Activated T-helper 17 cell treated with anti-CD3 and anti-CD28 coated beads, Interleukin-2, amount 50 U/mL, for 72 hours (primary cell): ENCODE data around the gene CDH20. TPM values are rescaled to one million over a fixed set of nuclear protein-coding genes. Genes with fewer than 3 reads are reported as not detected.

Experiments
- ATAC-seq: fragments of 150-1000 bp; cut with Tn5 transposase; replicated peaks from 2 replicates; pipeline ENCODE4 v1.10.0; 2021; ENCODE audit warnings: mild to moderate bottlenecking, moderate library complexity
- H3K27ac Mint-ChIP-seq: one replicate; pipeline ENCODE4 v1.8.0; 2022; ENCODE audit warnings: mixed read lengths
- H3K27me3 Mint-ChIP-seq: one replicate; pipeline ENCODE4 v1.8.0; 2022; ENCODE audit warnings: mixed read lengths
- H3K36me3 Mint-ChIP-seq: one replicate; pipeline ENCODE4 v1.8.0; 2022; ENCODE audit warnings: low read depth, mild to moderate bottlenecking, mixed read lengths
- H3K4me1 Mint-ChIP-seq: one replicate; pipeline ENCODE4 v1.8.0; 2022; ENCODE audit warnings: mixed read lengths
- H3K4me3 Mint-ChIP-seq: one replicate; pipeline ENCODE4 v1.8.0; 2022; ENCODE audit warnings: mild to moderate bottlenecking, mixed read lengths
- H3K9me3 Mint-ChIP-seq: one replicate; pipeline ENCODE4 v1.8.0; 2022; ENCODE audit warnings: mixed read lengths
- total RNA-seq, 2 donors: library from RNA; stranded (reverse); gene quantifications; one replicate each; pipeline ENCODE4 v1.2.3, GENCODE V29; 2022

The CDH20 gene
- total RNA-seq, 2 donors from 2014 or later, result 0.40 TPM; not detected in 1

DNA sequence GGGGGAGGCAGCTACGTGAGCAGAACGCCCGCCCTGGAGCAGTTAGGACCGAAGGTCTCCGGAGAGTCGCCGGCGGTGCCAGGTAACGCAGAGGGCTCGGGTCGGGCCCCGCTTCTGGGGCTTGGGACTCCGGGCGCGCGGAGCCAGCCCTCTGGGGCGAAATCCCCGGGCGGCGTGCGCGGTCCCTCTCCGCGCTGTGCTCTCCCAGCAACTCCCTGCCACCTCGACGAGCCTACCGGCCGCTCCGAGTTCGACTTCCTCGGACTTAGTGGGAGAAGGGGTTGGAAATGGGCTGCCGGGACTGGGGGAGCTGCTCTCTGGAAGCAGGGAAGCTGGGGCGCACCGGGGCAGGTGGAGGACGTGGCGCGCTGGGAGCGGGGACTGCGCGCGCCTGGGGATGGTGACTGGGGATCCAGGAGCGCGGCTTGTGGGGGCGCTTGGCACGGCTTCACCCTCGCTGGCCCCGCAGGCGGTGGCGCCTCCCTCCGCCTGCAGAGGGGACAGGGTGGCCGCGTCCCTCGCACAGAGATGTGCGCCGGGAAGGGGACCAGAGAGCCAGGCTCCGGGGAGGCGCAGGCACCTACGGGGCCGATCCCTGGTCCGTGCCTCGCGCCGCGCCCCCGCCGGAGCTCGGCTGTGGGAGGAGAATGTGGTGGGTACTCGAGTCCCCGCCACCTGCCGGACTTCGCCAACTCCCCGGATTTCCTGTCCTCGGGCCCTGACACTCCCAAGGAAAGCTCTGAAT is 688 bp downstream of the CDH20 start:
- H3K9me3 Mint-ChIP-seq, result no peaks in the 10 kb centered on the region

DNA sequence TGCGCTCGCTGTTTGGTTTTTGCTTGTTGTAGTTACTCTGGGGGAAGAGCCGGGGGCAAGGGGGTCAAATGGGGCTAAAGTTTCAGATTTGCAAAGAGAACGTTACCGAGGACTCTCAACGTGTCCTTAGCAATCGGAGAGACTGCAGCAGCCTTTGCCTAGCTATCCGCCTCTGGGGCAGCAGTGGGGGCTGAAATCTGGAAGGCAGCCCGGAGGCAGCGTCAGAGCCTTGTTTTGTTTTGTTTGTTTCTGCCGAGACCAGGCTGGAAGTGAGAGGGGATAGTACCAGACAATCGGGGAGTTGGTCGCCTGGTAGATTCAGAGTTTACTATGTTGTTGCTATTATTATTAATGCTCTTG is 1.2 kb downstream of the CDH20 start:
- Mint-ChIP-seq H3K27ac (no peak overlapping the region), H3K27me3 (peaks cover 23% of the 10 kb centered on the region), H3K4me3 (no peak overlapping the region), H3K36me3 (no peaks in the 10 kb centered on the region), H3K4me1 (no peaks in the 10 kb centered on the region), H3K9me3 (no peaks in the 10 kb centered on the region)
- ATAC-seq, result no peak

More for the DNA sequence above, 688 bp downstream of the CDH20 start:
- Mint-ChIP-seq H3K4me1 (no peaks in the 10 kb centered on the region), H3K36me3 (no peaks in the 10 kb centered on the region), H3K27ac (no peak overlapping the region), H3K27me3 (peaks cover 23% of the 10 kb centered on the region), H3K4me3 (no peak overlapping the region)
- ATAC-seq, result no peak

DNA sequence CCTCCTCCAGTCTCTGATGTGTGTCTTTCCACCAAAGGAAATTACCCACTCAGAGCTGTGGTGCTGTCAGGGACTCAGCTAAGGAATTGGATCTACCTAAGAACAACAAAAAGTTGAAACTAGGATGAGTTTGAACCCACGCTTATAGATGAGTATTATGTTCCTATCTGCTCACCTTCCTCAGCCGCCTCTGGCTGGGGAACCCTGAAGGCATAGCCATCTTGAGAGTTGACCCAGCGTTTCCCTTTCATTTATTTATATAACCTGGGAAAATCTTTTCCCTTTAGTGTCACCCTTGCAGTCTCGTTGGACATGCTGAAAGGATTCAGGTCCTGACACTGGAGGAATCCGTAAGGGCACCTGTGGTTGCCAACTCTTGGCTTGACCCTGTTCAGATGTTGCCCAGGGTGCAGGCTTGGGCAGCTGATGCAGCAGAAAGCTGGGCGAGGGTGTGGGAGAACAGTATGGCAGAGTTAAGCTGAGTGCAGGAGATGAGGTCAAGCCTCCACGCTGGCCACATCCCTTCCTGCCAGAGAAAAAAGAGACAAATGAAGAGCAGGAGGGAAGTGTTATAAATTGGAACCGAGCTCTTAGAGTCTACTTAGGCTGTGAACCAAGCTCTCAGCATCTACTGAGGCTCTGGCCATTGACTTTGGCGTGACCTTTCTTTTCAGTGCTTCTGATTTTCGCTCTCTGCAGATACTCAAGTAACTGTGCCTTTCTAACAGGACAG is 1.9 kb downstream of the CDH20 start:
- ATAC-seq, result no peak
- Mint-ChIP-seq H3K27ac (no peak overlapping the region), H3K4me3 (no peak overlapping the region), H3K9me3 (no peaks in the 10 kb centered on the region), H3K27me3 (peaks cover 23% of the 10 kb centered on the region), H3K4me1 (no peaks in the 10 kb centered on the region), H3K36me3 (no peaks in the 10 kb centered on the region)

DNA sequence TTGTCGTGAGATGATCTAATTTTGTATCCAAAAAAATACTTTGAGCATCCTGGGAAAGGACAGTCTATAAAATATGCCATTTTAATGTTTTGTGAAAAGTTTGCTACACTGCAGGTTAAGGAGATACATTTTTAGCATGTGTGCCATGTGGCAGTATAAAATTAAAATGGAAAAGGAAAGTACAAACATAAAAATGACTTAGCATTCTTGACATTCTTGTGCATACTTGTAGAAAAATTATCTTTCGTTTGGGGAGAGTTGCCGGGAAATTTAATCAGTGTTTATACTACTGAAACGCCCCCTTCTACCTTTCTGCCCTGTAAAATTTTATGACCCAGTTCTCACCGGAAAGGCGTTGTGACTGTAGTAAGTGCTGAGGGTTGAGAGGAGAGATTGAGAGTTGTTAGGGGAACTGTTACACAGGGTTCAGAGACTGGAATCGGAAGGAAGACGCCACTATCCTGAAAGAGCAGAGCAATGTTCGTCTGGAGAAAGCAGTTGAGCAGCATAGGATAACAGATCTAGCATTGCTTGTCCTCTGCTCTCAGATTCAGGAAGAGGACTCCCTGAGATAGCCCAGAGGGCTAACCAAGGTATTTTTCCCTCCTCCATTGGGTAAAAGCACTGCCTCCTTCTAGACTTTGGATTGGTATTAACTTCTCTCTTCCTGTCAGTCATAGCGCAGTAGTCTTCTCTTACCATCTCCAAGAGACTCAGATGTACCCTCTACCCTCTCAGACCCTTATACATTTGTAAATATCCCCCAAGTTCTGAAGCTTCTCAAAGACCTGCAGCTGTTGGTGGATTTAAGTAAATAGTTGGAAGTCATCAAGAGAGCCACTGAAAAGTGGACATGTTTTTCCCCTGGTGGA is 2.7 kb downstream of the CDH20 start:
- Mint-ChIP-seq H3K27me3 (peaks cover 23% of the 10 kb centered on the region), H3K9me3 (no peaks in the 10 kb centered on the region), H3K4me1 (no peaks in the 10 kb centered on the region), H3K4me3 (no peak overlapping the region), H3K36me3 (no peaks in the 10 kb centered on the region), H3K27ac (no peak overlapping the region)
- no peak for ATAC-seq

DNA sequence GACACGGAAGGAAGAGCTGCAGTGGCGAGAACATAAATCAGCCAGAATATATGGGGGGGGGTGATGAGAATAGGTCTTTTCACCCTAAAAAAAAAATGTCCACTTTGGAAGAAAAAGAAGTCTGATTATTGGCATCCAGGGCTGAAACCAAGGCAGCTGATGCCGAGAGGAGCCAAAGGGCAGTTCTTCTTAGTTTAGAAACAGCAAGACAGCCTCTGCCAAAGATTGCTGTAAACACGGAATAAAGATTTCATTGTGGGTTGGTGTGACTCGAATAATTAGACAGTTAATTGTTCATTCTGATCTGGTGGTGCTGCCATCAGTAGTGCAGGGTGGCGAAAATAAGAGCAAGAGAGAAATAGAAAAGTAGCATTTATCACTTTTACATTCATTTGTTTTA is 3.5 kb downstream of the CDH20 start:
- H3K36me3 Mint-ChIP-seq, result no peaks in the 10 kb centered on the region
- H3K27me3 Mint-ChIP-seq, result peaks cover 23% of the 10 kb centered on the region
- H3K9me3 Mint-ChIP-seq, result no peaks in the 10 kb centered on the region
- no peak overlapping the region for H3K4me3 Mint-ChIP-seq
- H3K4me1 Mint-ChIP-seq, result no peaks in the 10 kb centered on the region
- H3K27ac Mint-ChIP-seq, result no peak overlapping the region
- ATAC-seq, result no peak

DNA sequence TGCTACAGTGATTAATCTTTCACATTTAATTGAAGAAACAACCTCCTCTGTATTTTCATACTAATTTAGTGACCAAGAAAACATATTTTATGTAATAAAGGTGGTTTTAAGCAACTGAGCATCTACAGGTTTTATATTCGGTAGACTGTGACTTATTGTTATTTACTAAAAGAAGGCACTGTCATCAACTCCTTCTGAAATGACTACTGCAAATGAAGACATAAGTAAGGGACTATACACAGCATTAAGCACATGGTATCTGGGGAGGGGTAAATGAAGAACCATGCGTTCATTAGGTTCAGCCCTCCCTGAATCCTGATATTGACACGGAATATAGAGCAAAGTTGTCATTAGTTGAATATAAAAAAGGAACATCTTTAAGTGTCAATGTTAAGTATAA is 4.3 kb downstream of the CDH20 start:
- peaks cover 23% of the 10 kb centered on the region for H3K27me3 Mint-ChIP-seq
- no peaks in the 10 kb centered on the region for H3K9me3 Mint-ChIP-seq
- no peaks in the 10 kb centered on the region for H3K4me1 Mint-ChIP-seq
- no peak for ATAC-seq
- no peak overlapping the region for H3K27ac Mint-ChIP-seq
- H3K4me3 Mint-ChIP-seq, result no peak overlapping the region
- no peaks in the 10 kb centered on the region for H3K36me3 Mint-ChIP-seq

DNA sequence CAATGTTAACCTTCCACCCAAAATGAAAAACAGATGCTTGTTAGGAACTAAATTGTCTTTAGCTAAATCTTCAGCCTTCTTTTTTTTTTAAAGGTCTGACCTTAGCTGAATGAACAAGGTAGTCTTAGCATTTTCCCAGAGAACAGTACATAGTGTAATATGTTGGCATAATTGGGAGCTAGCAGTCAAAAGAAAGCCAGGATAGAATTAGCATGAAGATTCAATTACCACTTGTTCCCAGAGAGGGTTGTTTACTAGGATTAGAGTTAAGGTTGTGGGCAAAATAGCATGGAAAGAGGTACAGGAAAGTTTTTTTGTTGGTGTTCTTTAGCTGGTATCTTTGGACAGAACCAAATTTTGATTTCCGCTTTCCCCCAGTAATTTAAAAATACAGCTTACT is 6.9 kb downstream of the CDH20 start:
- no peak overlapping the region for H3K27ac Mint-ChIP-seq
- no peaks in the 10 kb centered on the region for H3K36me3 Mint-ChIP-seq
- no peak overlapping the region for H3K4me3 Mint-ChIP-seq
- H3K9me3 Mint-ChIP-seq, result no peaks in the 10 kb centered on the region
- ATAC-seq, result no peak
- H3K27me3 Mint-ChIP-seq, result peaks cover 13% of the 10 kb centered on the region
- H3K4me1 Mint-ChIP-seq, result no peaks in the 10 kb centered on the region

DNA sequence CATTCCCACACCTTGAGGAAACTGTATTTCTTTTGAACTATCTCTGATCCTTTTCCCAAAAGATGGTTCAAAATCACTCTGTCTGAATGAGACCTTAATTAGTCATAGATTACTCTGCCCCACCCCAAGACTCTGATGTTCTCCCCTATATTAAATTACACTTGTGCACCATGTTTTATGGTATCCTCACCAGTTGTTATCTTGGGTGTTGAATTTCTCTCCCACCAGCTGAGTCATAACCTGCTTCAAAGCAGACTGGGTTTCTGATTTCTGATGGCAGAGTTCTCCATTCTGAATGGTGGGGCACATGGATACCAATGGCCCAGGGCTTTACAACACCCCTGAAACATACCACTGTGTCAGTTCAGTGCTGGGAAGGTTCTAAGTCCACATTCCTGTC is 15.0 kb downstream of the CDH20 start:
- H3K4me3 Mint-ChIP-seq, result no peak overlapping the region
- peaks cover 2% of the 10 kb centered on the region for H3K9me3 Mint-ChIP-seq
- no peaks in the 10 kb centered on the region for H3K4me1 Mint-ChIP-seq
- H3K36me3 Mint-ChIP-seq, result no peaks in the 10 kb centered on the region
- no peak overlapping the region for H3K27ac Mint-ChIP-seq
- H3K27me3 Mint-ChIP-seq, result peaks cover 3% of the 10 kb centered on the region
- no peak for ATAC-seq

DNA sequence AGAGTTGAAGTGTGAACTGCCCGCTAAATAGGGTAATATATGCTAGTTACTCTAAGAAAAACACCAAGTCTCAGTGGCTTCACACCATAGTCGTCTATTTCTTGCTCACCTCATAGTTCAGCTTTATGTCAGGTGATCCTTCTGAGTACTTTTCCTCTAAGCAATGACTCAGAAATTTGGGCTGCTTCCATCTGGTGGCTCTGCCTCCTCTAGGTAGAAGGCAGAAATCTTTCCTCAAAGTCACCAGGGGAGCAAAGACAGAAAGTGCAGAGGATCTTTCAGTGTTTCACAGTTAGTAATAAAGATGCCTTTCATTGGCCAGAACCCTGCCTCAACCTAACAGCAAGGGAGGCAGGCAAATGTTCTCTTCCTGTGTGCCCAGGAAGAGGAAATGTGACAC is 17.3 kb downstream of the CDH20 start:
- H3K27ac Mint-ChIP-seq, result no peak overlapping the region
- no peaks in the 10 kb centered on the region for H3K36me3 Mint-ChIP-seq
- ATAC-seq, result no peak
- H3K9me3 Mint-ChIP-seq, result peaks cover 3% of the 10 kb centered on the region
- H3K4me1 Mint-ChIP-seq, result no peaks in the 10 kb centered on the region
- no peak overlapping the region for H3K4me3 Mint-ChIP-seq
- peaks cover 3% of the 10 kb centered on the region for H3K27me3 Mint-ChIP-seq

DNA sequence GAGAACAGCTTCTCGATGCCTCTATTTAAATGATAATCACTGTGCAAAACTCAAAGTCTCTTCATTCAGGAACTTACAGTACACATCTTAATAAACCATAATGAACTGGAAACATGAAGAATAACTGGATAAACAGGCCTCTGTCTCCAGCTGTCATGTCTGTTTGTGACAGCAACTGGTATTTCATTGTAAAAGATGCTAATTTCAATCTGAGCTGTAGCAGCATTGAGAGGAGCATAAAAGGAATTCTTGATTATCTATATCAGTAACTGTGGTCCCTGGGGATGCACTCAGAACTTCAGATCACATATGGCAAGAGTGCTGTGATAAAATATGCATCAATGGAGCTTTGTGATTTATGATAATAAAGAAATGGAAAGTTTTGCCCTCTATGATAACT is 18.8 kb downstream of the CDH20 start:
- no peaks in the 10 kb centered on the region for H3K36me3 Mint-ChIP-seq
- ATAC-seq, result no peak
- H3K9me3 Mint-ChIP-seq, result peaks cover 3% of the 10 kb centered on the region
- H3K27ac Mint-ChIP-seq, result no peak overlapping the region
- no peaks in the 10 kb centered on the region for H3K4me1 Mint-ChIP-seq
- H3K27me3 Mint-ChIP-seq, result peaks cover 3% of the 10 kb centered on the region
- H3K4me3 Mint-ChIP-seq, result no peak overlapping the region

DNA sequence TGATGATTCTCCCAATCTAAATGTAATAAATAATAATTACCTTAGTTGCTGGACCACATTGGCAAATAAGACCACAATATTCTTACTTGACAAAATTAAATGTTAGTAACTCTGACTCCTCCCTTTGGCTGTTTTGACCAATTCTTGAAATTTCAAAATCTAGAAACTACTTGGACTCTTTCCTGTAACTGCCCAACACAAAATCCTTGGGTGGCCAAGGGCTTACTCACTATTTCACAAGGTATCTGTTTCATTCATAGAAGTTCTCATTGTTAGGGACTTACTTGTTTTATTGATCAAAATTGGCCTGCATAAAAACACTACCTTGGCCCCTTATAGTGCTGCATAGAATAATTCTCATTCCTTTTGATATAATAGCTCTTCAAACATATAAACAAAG is 19.4 kb downstream of the CDH20 start:
- Mint-ChIP-seq H3K27me3 (peaks cover 3% of the 10 kb centered on the region), H3K36me3 (no peaks in the 10 kb centered on the region), H3K27ac (no peak overlapping the region), H3K4me1 (no peaks in the 10 kb centered on the region), H3K4me3 (no peak overlapping the region), H3K9me3 (peaks cover 3% of the 10 kb centered on the region)
- ATAC-seq, result no peak

DNA sequence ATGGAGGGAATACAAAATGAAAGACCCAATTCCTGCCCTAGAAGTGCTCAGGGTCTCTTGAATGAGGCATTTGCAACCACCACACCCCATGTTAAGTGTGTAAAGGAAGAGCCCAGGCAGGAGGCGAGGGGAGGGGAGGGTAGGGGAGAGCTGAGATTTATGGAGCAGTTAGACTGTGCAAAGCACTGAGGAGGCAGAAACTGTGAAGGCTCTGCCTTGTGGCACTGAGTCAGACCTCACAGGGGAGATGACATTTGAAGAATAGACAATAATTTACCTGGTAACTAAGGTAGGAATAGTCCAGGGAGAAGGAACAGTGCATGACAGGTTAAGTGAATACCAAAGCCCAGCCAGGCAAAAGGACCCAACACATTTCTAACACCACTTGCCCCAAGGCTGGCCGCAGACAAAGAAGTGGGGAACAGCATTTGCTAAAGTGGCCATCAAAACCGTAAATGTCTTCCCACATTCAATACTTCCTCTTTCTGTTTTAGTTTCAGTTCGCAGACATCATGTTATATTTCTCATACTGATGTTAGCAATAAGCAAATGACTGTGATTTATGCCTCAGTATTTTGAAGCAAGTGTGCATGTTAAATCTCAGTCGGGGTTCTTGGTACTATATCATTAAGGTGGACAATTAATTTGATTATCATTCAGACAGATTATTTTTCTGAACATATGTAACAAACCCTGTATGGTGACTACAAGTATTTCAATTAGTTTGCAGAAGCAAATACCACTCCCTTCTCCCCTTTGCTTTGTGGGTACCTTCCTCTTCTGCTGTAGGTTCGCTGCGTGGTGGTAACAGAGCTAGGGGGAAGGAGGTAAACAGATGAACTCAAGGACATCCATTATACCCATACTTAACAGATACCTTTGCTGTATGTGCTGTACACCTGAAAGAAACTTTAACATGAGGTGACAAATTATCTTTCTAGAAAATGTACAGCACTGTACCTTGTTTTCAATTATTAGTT is 27.5 kb downstream of the CDH20 start:
- Mint-ChIP-seq H3K4me1 (peaks cover 4% of the 10 kb centered on the region), H3K36me3 (no peaks in the 10 kb centered on the region), H3K9me3 (no peaks in the 10 kb centered on the region), H3K4me3 (no peak overlapping the region), H3K27me3 (peaks cover 3% of the 10 kb centered on the region), H3K27ac (no peak overlapping the region)
- ATAC-seq, result no peak

DNA sequence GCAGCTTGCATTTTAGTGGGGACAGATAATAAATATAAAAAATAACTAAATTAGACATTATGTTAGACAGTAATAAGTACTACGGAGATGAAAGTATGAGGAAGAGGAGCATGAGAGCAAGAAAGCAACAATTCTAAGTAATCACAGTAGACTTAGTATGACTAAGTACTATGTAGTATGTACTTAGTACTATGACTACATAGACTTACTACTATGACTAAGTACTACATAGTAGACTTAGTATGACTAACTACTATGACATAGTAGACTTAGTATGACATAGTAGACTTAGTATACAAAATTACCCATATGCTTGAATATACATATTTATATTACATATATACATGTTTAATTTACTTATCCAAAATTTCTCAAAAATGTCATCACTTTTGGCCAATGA is 29.3 kb downstream of the CDH20 start:
- Mint-ChIP-seq H3K27ac (no peak overlapping the region), H3K36me3 (no peaks in the 10 kb centered on the region), H3K4me3 (no peak overlapping the region), H3K4me1 (peaks cover 4% of the 10 kb centered on the region), H3K27me3 (peaks cover 3% of the 10 kb centered on the region), H3K9me3 (no peaks in the 10 kb centered on the region)
- ATAC-seq, result peak; percentile 40

DNA sequence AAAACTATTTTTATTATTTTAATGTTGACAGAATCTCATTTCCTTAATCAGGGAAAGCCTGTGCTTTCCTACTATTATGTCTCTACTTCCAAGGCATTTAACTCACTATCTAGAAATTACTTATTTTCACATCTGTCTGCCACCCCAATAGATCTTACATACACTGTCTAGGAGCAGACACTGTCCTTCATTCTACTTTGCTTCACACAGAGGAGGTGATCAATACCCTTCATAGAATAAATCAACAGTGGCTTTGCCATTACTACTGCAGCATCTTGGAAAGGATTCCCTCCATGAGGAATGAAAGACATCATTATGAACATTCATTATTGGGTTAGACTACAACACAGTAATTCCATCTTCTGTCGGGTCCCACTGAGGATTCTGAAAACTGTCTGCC is 31.7 kb downstream of the CDH20 start:
- Mint-ChIP-seq H3K9me3 (no peaks in the 10 kb centered on the region), H3K4me1 (peaks cover 3% of the 10 kb centered on the region), H3K36me3 (no peaks in the 10 kb centered on the region), H3K27ac (no peak overlapping the region), H3K4me3 (no peak overlapping the region), H3K27me3 (peaks cover 3% of the 10 kb centered on the region)
- no peak for ATAC-seq
